HEK293T (cell line): ENCODE measurements around the gene PPP1R15B.

Experiments used
- ARNT ChIP-seq: fragments of 450-650 bp; IDR thresholded peaks from 2 replicates; pipeline ENCODE4 v1.6.1; 2017; ENCODE audit warnings: mild to moderate bottlenecking
- BHLHE40 ChIP-seq: fragments of 450-650 bp; IDR thresholded peaks from 2 replicates; pipeline ENCODE4 v1.6.1; 2016; ENCODE audit warnings: mild to moderate bottlenecking, moderate library complexity, borderline replicate concordance
- CTBP1 ChIP-seq: fragments of 450-650 bp; IDR thresholded peaks from 2 replicates; pipeline ENCODE4 v1.6.1; 2016; ENCODE audit warnings: borderline replicate concordance
- ELF4 ChIP-seq: fragments of 450-650 bp; IDR thresholded peaks from 2 replicates; pipeline ENCODE4 v1.6.1; 2017; ENCODE audit warnings: antibody characterized with exemption
- FOXA1 ChIP-seq: fragments of 450-650 bp; IDR thresholded peaks from 2 replicates; pipeline ENCODE4 v1.6.1; 2016; ENCODE audit warnings: mild to moderate bottlenecking
- FOXK2 ChIP-seq: fragments of 450-650 bp; IDR thresholded peaks from 2 replicates; pipeline ENCODE4 v1.6.1; 2016; ENCODE audit warnings: mild to moderate bottlenecking
- HDGF ChIP-seq: fragments of 450-650 bp; IDR thresholded peaks from 2 replicates; pipeline ENCODE4 v1.6.1; 2017; ENCODE audit warnings: antibody characterized with exemption, borderline replicate concordance
- SP1 ChIP-seq: fragments of 450-650 bp; IDR thresholded peaks from 2 replicates; pipeline ENCODE4 v1.6.1; 2017
- TARDBP ChIP-seq: fragments of 450-650 bp; IDR thresholded peaks from 2 replicates; pipeline ENCODE4 v1.6.1; 2016
- ZNF384 ChIP-seq: fragments of 450-650 bp; IDR thresholded peaks from 2 replicates; pipeline ENCODE4 v1.6.1; 2016
- TF ChIP-seq, protein P1 (sequence below): fragments of 450-650 bp; IDR thresholded peaks from 2 replicates; pipeline ENCODE4 v1.6.1; 2016

DNA sequence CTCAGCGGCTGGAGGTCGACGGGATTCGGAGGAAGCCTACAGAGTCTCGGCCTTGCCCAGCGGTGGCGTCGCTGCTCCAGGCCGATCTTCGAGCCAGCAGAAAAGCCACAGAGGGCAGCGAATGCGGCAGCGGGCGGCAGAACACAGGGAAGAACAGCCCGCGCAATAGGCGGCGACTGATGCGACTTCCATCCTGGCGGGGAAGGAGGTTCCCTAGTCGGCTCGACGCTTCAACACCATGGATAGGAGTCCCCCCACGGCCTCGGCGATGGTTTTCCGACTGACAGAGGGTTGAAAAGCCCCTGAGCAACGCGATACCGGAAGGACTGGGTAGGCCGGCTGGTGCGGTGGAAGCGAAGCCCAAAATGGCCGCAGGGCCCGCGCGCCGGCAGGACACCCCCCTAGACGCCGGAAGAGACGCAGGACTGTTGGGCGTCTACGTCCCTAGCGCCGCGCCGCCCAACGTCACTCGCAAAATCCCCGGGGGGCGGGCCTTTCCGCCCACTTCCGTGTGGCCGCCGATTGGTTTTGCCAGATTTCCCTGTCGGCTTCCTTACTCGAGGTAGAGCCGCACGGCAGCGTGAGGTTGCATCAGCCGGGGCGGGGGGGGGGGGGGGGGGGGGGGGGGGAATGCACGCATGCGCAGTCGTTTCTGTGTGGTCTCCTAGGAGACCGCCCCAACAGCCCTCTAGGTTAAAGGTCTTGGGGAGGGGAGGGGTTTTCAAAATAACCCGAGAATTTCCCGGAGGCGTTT is at the start of gene PPP1R15B:
- TF ChIP-seq FOXA1 = no peak
- no peak for TF ChIP-seq TARDBP
- TF ChIP-seq CTBP1 = no peak
- no peak for TF ChIP-seq FOXK2
- TF ChIP-seq HDGF = no peak
- TF ChIP-seq ELF4 = peak; percentile 86
- no peak for TF ChIP-seq SP1
- TF ChIP-seq, protein P1, sequence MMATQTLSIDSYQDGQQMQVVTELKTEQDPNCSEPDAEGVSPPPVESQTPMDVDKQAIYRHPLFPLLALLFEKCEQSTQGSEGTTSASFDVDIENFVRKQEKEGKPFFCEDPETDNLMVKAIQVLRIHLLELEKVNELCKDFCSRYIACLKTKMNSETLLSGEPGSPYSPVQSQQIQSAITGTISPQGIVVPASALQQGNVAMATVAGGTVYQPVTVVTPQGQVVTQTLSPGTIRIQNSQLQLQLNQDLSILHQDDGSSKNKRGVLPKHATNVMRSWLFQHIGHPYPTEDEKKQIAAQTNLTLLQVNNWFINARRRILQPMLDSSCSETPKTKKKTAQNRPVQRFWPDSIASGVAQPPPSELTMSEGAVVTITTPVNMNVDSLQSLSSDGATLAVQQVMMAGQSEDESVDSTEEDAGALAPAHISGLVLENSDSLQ = peak; percentile 60
- no peak for TF ChIP-seq BHLHE40
- TF ChIP-seq ARNT = no peak
- no peak for TF ChIP-seq ZNF384
